Activated CD4-positive, CD25-positive, alpha-beta regulatory T cell treated with anti-CD3 and anti-CD28 coated beads, Interleukin-2, amount 50 U/mL, for 16 hours (primary cell): ENCODE measurements around the gene MAB21L1.

Source experiments
- DNase-seq: peaks from one replicate; pipeline ENCODE4 v3.0.0-alpha.2; 2020; ENCODE audit warnings: low read depth, low spot score

Gene MAB21L1

DNA sequence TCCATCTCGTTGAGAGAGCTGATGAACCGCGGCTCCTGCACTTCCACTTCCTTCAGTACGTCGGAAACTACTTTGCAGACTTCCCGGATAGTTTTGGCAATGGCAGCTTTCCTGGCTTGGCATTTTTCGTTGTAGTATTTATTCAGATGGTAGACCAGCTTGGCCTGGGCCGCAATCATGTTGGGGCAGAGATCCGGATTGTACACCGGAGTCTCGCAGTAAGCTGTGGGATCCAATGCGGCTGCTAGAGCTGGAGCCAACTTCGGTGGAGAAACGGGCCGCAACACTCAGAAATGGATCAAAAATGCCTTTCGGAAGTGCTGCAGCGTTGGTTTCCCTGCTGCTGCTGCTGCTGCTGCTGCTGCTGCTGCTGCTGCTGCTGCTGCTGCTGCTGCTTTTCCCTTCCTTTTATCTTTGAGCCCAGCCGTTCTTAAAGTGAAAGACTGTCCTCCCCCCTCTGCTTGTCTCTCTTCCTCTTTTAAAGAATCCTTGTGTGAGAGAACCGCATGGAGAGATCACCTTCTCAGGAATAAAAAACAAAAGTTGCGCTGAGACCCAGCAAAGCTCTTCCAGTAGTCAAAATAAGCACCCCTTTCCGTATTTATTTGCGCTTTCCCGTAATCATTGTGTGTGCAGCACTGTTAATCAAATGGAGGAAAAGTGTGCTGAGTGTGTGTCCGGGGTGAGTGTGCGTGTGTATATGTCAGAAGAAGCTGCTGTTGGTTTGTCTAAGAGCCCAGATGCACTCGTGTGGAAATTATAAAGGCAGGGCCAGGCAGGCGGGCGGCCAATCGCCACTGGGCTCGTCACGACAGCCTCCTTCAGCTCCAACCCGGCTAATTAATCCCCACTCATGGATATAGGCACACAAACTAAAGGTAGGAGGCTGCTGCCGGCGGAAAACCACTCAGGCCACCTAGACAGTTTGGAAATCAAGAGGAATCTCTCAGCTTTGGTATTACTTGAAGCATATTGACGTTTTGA lies at the start of gene MAB21L1:
MAB21L1 (minus strand) TSS at position 730 of the 984 bp plus-strand sequence; CDS start at position 179, 551 bp downstream.
- DNase-seq = no peak

- no peak for DNase-seq
Observed at GRCh38 chr13:35524171-35524570, 47.7 kb upstream of the MAB21L1 start.

- DNase-seq = no peak
Observed at GRCh38 chr13:35518337-35518946, 42.0 kb upstream of the MAB21L1 start.

DNA sequence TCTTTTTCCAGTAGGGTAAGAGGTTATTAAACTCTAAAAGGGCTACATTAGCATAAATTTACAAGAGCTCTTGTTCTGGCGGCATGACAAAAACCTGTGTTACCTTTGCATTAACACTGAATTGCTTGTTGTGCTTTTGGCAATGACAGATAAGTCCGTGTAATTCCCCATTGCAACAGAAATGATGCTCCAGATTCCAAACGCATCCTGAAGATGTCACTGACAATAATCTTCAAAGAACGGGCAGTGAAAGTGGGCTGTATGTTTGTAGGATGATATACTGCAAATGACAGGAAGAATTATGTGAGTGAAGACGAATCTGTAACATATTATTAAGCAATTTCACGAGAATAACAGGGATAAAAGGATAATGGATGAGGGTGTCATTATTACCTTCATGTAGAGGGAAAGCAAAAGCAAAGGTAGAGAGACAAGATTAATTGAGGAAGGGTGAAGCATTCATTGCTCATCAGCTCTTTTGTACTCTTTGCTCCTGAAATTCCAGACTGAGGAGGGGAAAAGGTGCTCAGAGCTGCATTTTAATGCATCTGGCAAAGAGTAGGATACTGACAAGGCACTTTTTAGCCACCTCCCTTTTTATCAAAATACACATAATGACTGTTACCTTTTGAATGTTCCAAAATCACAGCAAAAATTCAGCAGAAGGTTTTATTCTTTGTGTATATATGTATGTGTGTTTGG lies 38.5 kb upstream of the MAB21L1 start:
- no peak for DNase-seq

GRCh38 chr13:35514061-35514477 lies 37.6 kb upstream of the MAB21L1 start:
- DNase-seq = no peak

GRCh38 chr13:35512271-35512920 lies 35.9 kb upstream of the MAB21L1 start:
- no peak for DNase-seq

GRCh38 chr13:35502456-35502855 lies 26.0 kb upstream of the MAB21L1 start:
- DNase-seq = no peak

DNA sequence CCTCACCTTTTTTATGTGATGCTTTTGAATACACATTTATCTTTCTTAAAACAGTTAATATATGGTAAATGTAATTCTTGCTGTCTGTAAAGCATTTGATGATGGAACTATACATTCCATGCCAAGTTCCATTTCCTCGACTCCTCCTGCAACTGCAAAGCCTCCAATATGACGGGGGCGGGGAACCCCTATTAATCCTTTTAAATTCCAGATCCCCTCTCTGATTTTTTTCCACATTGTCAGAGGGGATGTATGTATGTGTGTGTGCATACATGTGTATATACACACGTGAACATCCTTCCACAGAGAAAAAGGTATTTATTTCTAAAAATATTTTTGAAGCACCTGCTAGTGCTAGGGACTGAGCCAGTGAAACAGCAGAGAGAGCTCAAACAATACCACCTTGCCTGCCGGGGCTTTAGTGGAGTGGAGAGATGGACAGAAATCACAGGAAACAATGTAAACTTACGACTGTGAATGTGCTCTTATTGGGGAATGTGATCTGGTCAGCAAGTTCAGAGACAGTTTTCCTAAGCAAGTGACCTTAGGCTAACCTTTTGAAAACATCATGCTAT lies 25.3 kb upstream of the MAB21L1 start:
- DNase-seq = no peak

DNA sequence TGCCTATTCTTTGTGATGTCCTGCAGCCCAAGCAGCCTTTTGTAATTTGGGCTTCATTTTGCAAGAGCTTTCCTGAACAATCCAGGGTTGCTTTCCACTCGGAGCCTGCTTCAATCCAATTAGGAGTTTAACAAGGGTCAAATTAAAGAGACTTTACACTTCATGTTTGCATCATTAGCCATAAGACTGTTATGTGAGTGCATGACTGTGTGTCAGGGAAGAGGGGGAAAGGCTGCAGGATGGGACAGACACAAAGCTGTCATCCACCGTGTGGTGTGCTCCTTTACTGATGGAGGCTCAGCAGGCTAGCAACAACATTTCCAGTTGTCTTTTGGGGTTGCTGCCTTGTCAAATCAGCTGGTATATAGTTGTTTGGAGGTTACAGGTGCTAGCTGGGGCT lies 23.7 kb upstream of the MAB21L1 start:
- DNase-seq = no peak

GRCh38 chr13:35499676-35500075 lies 23.2 kb upstream of the MAB21L1 start:
- no peak for DNase-seq

GRCh38 chr13:35499196-35499662 lies 22.7 kb upstream of the MAB21L1 start:
- DNase-seq = no peak

DNA sequence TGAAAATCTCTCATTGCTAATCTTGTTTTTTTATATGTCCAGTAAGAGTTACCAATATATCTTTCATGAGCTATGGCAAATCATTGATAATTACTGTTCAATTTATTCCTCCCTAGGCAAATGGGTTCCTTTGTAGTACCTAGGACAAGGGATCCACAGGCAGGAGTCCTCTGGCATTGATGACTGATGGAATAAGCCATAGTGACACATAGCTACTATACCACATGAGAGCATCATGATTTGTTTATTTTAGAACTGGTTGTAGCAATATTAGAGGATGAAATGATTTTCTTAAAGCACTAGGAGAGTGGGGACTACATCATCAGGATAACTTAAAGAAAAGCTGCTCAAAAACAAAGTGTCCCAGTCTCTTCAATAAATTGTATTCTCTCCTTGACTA lies 21.7 kb upstream of the MAB21L1 start:
- DNase-seq = no peak

DNA sequence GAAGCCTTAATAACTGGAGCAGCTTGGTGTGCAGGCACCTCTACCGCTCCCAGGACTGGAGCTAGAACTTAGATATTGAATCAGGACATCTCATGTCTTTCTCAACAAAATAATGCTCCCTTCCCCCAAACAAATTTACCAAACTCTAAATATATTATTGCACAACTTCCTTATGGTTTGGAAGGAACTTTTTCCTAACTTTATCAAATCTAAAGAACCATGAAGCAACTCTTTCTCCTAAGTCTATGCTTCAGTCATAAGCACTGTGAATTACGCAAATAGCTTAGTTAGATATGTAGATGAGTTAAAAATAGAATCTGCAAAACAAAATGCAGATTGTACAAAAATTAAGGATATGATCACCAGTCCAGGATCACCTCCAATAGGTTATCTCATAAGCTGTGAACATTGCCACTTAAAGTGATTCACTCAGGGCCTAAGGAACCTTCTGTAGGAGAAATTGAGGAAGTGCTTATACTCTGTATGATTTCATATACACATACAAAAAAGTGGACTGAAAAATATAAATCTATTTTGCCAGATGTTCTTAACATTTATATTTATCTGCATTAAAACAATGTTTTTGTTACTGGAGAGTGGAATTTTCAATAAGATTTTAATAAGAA lies 20.4 kb upstream of the MAB21L1 start:
- DNase-seq = no peak

- DNase-seq = no peak
Observed at GRCh38 chr13:35496006-35496405, 19.5 kb upstream of the MAB21L1 start.

GRCh38 chr13:35489050-35489449 lies 12.6 kb upstream of the MAB21L1 start:
- DNase-seq = no peak

- no peak for DNase-seq
Observed at GRCh38 chr13:35485424-35485823, 8.9 kb upstream of the MAB21L1 start.

DNA sequence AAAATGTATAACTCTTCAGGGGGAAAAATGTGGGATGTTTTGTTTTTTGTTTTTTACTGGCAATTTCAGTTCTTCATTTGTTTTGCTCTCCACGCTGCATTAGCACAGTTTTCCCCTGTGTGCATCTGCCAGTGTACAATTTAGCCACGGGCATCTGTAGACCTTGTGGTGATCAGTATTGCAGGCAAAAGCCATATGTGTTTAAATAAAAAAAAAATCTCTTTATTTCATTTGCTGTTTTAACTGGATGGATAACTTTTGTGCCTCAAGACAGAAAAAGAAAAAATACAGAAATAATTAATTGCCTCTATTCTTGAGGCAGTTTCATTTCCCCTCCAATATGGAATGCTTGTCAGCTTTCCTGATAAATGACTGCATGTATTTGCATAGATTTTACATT lies 7.9 kb upstream of the MAB21L1 start:
- no peak for DNase-seq

DNA sequence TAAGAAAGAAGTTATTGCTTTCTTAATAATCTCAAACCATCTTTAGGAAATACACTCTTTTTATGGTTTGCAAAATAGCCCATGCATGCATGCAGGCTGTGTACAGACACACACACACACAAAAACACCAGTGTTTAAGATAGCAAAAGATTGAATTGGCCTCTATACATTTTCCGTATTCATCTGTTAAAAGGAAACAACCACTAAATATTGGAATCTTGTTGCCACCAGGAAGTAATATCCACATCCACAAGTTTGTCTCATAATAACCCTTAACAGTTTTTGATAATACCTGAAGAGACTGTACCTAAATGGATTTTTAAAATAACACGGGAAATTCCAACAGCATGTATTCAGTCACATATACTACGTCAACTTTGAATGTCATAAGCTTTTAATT lies 7.3 kb upstream of the MAB21L1 start:
- no peak for DNase-seq

DNA sequence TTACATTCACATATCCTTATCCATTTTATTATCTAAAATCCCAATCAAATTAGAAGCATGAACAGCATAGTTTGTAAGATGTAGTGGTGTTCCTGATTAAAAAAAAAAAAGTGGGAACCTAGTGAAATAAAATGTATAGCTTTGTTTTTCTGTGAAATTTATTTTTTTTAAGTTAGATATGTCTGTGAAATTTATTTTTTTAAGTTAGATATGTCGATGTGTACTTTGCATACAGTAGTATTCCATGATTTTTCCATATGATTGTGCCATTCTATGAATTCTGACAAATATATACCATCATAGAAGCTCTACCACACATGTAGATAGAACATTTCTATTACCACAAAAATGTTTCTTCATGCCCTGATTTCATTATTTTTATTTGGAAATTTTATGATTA lies 6.0 kb upstream of the MAB21L1 start:
- no peak for DNase-seq

- DNase-seq = no peak
Observed at GRCh38 chr13:35481777-35482176, 5.3 kb upstream of the MAB21L1 start.

GRCh38 chr13:35480346-35480745 lies 3.9 kb upstream of the MAB21L1 start:
- no peak for DNase-seq
